Measurements from ENCODE around the gene RFTN1.

- TF ChIP-seq POLR2A (IDR thresholded peaks at IDR 0.05): no peak
- TF ChIP-seq CTCF (IDR thresholded peaks at IDR 0.05): no peak
Observed at GRCh38 chr3:16524196-16524595, 10.7 kb upstream of the RFTN1 start.

All from testis (tissue), 2 donors.